Esophagus muscularis mucosa (tissue), 4 donors: ENCODE data around the gene HOXD10.

ENCODE experiments used
- EP300 ChIP-seq: sonication (generic); formaldehyde crosslinking; IDR thresholded peaks from one replicate; pipeline ENCODE4 v1.6.1; 2017; ENCODE audit warnings: antibody characterized with exemption
- POLR2A ChIP-seq: fragments of 450-650 bp; IDR thresholded peaks from one replicate; pipeline ENCODE4 v1.6.1; 2017; ENCODE audit warnings: antibody characterized with exemption, moderate library complexity, mild to moderate bottlenecking, low read depth
- TF ChIP-seq, protein P1 (sequence below), 3 experiments: fragments of 200-600 bp in 2 of 3; fragments of 450-650 bp in 1 of 3; sonication (generic) in 2 of 3; IDR thresholded peaks; one replicate each; pipeline ENCODE4 v1.5.1; 2017 to 2019; ENCODE audit warnings: antibody characterized with exemption in 3 of 3, mild to moderate bottlenecking in 2 of 3, moderate library complexity in 1 of 3

DNA sequence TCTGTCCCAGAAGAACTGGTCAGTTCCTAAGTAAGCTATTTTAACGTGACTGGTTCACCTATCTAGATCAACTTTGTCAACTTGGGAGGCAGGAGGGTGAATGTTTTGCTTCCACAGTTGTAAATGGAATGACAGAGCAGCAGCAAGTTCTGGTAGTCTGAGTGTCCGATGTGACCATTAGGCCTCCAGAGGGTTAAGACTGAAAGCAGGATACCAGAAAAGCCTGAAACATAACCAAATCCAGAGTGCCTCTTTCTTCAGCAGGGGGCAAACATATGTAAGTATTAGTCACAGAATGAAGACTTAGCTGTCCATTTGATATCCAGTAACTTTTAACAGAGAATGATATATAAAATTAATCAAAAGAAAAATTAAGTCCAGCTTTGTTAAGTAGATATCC, 49.7 kb downstream of the HOXD10 start:
- TF ChIP-seq EP300 (no peak), POLR2A (no peak)
- TF ChIP-seq, protein P1, sequence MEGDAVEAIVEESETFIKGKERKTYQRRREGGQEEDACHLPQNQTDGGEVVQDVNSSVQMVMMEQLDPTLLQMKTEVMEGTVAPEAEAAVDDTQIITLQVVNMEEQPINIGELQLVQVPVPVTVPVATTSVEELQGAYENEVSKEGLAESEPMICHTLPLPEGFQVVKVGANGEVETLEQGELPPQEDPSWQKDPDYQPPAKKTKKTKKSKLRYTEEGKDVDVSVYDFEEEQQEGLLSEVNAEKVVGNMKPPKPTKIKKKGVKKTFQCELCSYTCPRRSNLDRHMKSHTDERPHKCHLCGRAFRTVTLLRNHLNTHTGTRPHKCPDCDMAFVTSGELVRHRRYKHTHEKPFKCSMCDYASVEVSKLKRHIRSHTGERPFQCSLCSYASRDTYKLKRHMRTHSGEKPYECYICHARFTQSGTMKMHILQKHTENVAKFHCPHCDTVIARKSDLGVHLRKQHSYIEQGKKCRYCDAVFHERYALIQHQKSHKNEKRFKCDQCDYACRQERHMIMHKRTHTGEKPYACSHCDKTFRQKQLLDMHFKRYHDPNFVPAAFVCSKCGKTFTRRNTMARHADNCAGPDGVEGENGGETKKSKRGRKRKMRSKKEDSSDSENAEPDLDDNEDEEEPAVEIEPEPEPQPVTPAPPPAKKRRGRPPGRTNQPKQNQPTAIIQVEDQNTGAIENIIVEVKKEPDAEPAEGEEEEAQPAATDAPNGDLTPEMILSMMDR (IDR thresholded peaks at IDR 0.05): no peak
